HG03439 (cell line): ENCODE measurements around the gene MBNL2.

Experiments
- ATAC-seq: cut with Tn5 transposase; IDR thresholded peaks from one replicate; pipeline ENCODE4 v1.9.1; 2021; ENCODE audit warnings: mild to moderate bottlenecking, moderate library complexity; ENCODE audit not compliant: unreplicated experiment

Gene MBNL2

DNA sequence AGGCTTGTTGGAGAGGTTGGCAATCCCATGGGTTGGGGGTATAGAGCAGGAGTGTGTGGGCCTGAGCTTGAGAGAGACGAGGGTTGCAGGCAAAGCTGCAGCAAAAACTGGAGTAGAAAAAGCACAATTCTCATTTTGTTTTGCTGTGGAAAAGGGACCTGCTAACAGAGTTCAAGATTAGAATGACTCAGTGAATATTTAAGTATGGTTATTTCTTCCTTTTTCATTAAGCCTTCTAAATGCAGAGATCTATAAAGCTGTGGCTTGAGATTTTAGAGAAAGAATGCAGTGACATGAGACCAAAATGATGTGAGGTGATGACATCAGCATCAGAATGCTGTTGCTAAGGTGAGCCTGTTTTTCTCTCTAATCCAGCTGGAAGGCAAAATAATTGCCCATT, 10.8 kb upstream of the MBNL2 start:
- no peak for ATAC-seq

DNA sequence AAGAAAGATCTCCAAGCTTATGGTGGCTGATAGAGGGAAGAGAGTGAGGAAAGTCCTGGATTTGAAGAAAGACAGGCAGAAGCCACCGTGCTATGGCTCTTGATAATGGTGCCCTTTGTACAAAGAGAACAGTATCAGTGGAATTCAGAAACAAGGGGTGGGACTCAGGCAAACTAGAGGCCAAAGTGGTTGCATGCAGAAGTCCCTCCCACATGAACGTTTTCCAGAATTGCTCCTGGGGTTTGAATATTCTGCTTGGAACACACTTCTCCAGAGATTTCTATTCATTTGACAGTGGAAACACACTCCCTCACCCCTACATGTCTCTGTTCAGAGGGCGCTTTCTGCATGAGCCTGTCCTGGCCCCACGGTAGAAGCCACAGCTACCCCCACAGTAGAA, 10.1 kb upstream of the MBNL2 start:
- no peak for ATAC-seq

DNA sequence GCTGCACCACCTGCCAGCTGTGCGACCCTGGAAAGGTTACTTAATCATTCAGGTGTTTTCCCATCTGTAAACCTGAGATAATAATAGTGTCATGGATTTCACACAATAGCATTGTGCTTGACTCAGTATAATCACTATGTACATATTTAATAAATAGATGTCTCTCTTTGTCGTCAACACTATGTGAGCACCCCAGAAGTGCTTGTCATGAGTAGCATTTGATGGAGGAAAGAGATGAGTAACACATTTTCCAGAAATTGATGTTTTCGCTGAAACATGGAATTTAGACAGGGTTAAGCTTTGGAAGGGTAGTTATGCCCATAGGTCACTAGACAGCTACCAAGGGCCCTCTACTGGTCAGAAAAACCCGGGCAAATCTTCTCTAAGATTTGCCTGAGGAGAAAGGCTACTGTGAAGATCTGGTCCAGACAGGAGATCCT, 9.5 kb upstream of the MBNL2 start:
- no peak for ATAC-seq

DNA sequence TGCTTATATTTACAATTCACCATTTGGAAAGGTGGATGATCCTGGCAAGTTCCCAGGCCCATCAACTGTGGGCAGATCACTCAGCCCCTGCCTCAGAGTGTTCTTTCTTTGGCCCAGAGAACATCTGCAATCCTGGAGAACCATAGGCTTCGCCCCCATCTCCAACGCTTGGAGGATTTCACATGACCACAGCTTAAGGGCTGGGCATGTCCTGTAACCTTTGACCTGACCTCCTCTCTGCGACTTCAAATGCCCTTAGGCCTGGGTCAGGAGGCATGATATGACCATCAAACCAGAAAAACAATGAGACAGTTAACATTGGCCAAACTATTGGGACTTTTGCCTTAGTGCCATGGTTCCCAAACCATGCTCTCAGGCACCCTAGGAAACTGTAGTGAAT, 7.2 kb upstream of the MBNL2 start:
- ATAC-seq: no peak

DNA sequence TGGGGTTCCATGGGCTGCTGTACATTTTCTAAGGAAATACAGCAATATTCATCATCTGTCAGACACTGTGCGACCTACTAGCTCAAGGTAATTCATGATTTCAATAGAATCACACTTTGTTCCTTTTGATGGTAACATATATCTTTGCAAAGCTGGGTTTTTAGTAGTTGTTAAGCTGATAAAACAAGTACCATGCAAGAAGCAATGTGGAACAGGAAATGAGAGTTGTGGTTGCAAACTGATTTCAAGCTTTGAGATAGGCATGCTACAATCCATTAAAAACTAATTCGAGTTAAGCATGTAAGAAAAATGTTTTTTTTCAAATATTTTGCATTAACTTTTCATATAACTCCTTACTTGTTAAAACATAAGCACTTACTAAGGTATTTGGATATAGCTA, 6.8 kb upstream of the MBNL2 start:
- ATAC-seq: no peak

DNA sequence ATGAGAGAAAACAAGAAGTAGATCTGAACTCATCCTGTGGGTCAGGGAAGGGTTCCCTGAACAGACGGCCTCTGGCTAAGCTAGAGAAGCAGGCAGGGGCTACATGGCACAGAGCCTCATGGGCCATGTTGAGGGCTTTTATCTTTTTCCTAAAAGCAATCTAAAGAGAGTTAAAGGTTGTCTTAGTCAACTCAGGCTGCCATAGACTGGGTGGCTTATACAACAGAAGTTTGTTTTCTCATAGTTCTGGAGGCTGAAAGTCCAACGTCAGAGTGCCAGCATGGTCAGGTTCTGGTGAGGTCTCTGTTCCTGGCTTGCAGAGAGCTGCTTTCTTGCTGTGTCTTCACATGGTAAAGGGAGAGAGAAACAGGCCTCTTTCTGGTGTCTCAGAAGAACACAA, 2.9 kb upstream of the MBNL2 start:
- ATAC-seq: no peak

DNA sequence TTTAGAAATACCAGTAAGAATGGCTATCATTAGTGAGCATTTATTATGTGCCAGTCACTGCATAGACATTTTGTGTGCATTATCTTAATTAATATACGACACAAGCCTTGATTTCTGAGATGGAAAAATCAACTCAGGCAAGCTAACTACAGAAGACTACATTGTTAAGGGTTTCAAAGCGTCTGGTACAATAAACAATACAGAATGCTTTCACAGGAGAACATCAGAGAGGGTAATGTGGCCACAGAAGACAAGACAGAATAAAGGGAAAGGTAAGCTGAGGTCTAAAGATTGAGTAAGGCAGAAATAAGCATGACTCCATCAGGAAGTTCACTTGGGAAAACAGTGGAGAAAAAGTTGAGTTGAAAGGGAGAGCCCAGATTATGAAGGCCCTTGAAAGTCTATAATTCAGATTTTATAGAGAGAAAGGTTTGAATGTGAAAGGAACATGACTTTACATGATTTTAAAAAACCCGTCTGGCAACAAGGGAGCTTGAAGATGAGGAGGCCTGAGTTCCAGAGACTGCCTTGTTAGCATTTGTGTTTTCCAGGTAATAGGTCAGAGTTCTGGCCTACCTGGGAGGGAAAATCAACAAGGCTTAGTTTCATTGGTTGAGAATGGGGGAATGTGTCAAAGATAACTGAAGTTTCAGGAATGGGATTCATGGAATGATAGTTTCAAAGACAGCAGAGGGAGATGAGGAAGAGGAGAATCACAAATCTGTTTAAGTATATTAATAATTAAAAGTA, 1.8 kb upstream of the MBNL2 start:
- ATAC-seq: no peak

DNA sequence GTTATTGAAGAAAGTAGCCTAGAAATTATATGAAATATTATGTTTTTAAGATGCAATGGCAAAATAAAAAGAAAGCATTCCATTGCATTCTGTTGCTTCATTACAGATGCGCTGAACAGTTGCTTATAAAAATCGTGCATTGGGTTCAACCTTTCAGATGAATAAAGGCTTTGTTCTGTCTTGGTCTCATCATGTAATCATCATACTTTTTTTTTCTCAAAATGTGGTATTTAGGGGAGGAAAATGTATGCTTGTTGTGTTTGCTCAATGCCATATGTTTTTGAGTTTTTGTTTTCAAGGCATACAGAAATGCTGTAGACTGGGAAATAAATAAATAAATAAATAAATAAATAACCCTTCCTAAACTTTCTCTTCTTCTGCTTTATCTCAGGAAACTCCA, 1.1 kb upstream of the MBNL2 start:
- ATAC-seq: no peak

DNA sequence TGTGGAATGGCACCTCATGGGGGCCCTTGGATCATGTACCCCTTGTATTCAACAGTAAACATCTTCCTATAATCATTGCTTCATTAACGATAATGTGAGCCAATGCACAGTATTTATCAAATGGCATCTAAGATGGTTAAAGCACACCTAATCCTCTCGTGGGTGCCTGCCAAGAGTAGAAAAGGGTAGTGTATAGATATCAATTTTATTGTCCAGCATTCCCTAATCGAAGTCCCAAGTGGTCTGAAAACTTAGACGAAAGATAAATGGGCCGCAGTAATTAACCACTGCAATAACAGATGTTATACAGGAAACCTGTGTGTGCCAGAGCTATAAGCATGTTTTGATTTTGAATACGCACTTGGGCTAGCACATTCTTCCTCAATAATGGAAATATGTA, 667 bp upstream of the MBNL2 start:
- no peak for ATAC-seq

DNA sequence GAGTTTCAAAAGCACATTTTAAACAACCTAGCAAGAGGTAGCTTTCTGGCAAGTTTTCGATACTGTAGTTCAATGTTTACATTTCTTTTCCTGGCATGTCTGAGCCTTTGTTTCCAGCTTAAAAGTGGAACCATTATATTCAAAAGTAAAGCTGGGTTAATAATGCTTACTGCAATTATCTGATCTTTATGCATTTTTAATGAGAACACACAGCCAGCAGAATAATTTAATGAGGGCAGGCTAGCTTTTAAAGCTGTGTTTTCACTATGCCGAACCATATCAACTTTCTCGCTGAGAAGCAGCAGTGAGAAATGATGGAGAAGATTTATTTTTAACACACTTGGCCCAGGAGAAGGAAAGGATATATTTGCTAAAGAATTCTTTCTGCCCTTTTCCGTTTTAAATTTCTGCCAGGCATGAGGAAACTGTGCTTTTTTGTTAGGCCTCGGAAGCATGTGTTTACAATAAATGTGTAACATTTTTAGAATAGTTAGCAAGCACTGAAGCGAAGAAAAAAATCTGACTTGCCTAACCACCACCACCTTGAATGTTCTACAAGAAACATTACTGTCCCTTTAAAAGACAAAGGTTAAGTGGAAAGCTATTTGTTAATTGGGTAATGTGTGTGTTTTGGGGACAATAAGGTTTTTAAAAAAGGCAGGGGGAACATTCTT, 1.0 kb downstream of the MBNL2 start:
- no peak for ATAC-seq

DNA sequence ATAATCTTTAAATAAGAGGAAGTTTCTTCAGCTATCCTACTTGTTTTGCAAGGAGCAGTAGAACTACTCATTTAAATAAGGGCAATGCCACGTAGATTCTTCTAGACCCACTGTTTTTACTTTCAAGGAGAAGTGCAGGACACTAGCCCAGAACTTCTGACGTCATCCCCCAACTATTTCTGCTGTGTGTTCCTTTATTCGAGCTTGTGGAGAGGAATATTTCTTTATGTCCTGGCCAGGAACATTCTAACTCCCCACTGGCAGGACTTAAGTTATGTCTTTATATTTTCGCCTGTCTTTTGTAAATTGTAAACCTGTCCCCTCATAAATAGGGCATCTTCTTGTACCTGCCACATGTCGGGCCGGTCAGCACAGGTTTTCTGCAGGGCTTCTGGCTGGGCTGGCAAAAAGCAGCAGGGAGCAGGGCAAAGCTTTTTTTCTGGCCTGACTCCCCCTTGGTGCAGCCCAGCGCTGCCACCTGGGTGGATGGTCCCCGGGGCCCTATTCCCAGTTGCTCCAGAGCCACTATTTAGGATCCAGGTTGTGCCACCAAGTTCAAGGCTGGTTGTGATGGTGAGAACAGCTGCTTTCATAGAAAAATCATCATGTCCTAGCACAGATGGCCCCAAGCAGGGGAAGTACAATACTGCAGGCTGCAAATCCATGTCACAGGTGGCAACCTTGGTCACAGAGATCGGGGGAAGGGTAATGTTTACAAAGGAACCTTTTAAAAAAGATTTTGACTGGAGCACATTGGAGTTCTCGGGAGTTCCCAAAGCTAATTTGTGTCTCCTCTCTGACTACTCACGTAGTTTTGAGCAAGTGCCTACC, 1.8 kb downstream of the MBNL2 start:
- ATAC-seq: peak; percentile 28

DNA sequence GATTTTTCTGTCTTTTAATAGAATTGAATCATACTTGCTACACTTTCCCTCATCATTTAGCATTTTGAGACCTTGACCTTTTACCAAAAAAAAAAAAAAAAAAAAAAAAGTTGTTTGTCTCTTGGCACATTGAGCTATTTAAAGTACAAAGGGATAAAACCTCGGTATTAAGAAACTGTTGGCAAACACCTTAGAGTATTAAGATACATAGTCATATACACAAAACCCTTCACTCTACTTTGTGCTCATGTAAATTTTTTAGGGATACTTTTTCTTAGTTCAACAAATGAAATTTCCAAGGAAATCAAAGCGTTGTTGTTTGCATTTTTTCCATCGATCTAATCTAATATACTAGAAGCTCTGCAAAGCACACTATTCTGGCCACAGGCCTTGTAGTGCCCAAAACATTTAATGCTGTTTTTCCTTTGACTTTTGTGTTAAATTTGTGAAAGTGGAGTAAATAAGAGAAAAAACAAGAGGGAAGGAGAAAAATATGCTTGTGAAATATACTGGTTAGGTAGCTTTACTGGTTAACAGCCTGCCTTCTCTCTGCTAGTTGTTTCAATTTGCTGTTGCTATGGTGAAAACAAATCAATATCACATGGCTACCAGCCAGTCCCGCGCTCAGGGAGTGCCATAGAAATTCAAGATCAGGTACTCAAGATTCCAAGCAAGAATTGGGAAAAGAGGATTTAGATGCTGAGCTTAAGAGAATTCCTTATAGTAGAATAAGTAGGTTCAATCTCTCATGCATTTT, 2.6 kb downstream of the MBNL2 start:
- no peak for ATAC-seq

DNA sequence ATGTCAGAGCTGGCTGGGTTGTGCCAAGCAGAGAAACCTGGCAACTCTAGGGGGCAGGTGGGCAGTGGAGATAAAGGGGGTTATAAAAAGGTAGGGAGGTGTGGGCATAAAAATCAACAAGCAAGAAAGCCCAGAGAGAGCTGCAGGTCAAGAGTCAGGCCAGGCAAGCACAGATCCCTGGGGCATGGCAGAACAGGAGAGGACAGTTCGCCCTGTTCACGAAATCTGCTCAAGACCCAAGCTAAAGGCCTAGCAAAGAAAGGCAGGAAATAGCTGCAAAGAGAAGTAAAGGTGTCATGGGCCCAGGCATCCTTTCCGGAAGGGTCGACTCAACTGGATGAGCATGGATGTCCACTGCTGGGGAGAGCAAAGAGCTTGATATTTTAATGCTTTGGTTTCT, 3.4 kb downstream of the MBNL2 start:
- ATAC-seq: no peak

DNA sequence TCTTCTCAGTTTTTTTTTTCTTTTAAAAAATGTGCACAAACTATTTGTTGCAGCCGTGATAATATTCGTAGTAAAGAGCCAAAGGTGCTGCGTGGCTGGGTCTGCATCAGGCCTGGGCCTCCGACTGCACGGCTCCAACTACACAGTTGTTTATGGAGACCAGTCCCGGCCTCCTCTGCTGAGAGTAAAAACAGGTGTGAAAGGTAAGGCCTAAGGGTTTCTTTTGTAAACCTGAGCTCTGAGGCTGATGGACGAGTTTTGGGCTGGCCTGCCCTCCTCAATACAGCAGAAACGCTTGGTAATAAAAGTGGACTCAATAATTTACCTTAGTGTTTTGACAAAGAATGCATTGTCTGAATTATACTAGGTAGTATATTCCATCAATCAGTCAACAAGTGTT, 3.9 kb downstream of the MBNL2 start:
- ATAC-seq: no peak

DNA sequence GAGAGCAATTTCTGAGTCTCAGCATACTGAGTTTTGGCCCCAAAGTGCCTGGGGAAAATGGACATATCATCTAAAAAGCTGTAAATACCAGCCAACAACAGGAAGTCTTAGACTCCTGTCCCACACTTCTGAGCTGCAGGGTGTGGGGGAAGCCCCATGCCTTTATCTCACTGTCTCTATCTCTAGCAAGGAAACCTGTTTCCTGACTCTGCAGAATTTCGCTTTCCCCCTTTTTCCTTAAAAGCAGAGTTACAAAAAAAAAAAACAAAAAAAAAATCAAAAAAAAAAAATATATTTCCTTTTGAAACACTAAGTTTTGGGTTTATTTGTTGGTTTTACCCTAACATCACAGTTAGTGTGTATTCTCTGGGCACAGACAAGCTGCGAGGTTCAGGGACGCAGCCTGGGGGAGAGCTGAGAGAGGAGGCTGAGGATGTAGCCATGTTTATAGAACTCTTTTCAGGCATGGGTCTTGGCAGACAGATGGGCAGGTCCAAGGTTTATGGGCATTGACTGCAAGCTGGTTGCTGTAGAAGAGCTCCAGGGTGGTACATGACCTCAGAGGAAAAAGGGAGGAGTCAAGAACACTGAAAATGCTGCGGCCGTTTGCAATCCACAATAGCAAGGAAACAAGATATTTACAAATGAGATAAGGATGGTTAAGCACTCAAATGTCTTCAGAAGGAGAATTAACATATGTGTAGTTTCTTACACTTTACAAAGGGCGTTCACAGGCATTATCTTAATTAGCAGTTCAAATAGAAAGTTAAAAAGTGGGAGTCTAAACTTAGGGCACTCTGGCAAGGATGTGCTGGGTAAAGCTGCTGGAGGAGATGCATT, 4.9 kb downstream of the MBNL2 start:
- ATAC-seq: peak; percentile 38

DNA sequence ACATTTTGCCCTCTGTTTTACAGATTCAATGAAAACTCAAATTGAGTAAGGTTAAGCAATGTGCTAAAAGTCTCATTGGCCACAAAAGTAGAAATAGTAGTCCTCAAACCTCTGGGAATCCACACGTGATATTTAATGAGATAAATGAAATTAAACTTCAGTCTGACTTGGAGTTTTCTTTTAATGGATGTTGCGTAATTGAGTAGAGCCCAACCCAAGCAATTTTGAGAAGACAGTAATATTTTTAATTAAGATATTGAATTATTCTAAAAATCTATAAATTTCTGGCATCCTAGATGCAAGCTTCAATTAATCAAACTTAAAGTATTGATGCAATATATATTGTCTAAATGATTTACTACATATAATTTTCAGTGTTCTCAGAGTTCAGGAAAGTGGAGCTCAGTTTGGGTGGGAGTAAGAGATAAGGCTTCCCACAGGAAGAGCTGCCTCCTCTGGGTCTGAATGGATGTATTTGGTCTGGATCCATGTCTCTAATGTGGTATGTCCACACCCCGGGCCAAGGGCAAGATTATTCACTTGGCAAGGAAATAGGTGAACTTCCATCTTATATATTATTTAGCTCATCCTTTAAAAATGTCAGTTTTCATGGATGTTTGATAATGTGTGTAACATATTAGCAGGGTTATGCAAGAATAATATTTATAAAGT, 6.9 kb downstream of the MBNL2 start:
- ATAC-seq: no peak

DNA sequence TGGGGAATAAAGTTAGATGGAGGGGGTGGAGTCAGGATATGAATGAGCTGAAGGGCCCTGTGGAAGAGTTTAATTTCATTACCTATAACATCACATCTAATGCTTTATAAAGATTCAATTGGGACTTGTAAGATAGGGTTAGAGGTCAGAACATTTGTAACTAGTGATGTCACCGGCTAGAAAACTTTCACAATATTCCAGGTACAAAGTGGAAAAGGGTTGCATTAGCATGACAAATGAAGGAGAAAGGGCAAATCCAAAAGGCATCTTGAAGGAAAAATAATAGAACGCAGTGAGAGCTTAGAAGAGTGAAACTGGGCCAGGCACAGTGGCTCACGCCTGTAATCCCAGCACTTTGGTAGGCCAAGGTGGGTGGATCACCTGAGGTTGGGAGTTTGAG, 7.6 kb downstream of the MBNL2 start:
- ATAC-seq: no peak

DNA sequence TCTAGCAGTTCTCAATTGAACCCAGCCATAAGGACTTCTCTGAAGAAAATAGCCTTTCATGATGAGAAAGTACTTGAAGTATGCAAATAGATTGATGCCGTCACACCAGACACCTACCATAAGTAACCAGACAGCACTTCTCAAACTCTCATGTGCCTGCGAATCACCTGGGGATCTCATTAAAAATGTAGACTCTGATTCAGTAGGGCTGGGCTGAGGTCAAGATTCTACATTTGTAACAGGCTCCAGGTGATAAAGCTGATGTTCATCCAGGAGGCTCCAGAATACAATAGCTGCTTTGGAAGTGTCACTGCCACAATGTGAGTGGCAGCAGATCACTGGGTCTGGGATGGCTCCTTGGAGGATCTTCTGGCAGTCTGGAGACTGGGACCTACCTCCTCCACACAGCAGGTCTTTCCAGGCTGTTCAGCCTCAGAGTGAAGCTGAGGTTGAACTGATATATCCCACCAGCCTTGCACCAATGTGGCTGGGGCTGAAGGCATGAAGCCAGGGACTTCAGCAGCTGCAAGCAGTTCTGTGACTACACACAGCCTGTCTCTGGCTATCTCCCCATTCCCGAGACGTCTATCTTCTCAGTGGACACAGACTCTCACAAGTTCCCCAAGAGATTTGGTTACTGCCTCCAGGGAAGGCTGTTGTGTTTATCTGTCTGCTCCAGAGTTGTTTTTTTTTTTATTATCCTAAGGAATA, 9.1 kb downstream of the MBNL2 start:
- ATAC-seq: no peak

DNA sequence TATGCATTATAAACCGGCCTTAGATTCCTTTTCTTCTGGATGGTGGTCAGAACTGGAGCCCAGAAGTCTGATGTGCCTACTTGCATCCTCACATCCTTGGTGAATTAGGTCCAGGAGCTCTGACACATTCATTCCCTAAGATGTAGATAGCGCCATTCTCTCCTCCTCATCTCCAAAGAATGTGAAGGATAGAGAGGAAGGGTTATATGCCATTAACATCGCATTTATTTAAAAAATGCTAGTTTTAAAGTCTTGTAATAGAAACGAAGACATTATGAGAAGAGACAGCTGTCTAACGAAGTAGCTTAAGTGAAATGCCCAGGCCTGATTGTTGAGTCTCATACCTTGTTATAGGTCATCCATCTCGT, 9.7 kb downstream of the MBNL2 start:
- no peak for ATAC-seq
